Left forelimb (tissue), 1 donor: ENCODE results near the gene SFR1.
"Not testable (repeated sequence)": the region's sequence is repeated elsewhere in the genome, so short reads cannot be mapped to it uniquely, and the experiment has no call there.

Source experiments
- DNase-seq: peaks from one replicate; pipeline ENCODE4 v3.0.0-alpha.2; 2018; ENCODE audit warnings: low spot score

Gene SFR1

DNA sequence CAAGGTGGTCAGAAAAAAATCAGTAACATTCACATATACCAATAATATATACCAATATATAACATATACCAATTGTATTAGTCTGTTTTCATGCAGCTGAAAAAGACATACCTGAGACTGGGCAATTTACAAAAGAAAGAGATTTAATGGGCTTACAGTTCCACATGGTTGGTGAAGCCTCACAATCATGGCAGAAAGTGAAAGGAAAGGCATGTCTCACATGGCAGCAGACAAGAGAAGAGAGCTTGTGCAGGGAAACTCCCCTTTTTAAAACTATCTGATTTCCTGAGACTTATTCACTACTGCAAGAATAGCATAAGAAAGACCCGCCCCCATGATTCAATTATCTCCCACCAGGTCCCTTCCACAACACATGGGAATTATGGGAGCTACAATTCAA is 52.2 kb downstream of the SFR1 start:
- not testable (repeated sequence) for DNase-seq
